ENCODE results near the gene GYS1. TPM values are rescaled to one million over a fixed set of nuclear protein-coding genes. Genes with fewer than 3 reads are reported as not detected.

GYS1 gene
- total and polyA plus RNA-seq, 2 of the 8 experiments (the other 6 are each of a cell fraction or from before 2014, with no cell fraction given): 30.0 to 38.7 TPM

- TF ChIP-seq NANOG (IDR thresholded peaks at IDR 0.05; ENCODE audit: insufficient read depth, low read depth, low read length, poor library complexity, severe bottlenecking): no peak
- TF ChIP-seq SP2 (IDR thresholded peaks at IDR 0.05; ENCODE audit: low read length): no peak
Measured at GRCh38 chr19:48988860-48989259, 4.2 kb downstream of the GYS1 start (continued).

Data from H1 (cell line).